ENCODE results near the gene SNX10.

The SNX10 gene

DNA sequence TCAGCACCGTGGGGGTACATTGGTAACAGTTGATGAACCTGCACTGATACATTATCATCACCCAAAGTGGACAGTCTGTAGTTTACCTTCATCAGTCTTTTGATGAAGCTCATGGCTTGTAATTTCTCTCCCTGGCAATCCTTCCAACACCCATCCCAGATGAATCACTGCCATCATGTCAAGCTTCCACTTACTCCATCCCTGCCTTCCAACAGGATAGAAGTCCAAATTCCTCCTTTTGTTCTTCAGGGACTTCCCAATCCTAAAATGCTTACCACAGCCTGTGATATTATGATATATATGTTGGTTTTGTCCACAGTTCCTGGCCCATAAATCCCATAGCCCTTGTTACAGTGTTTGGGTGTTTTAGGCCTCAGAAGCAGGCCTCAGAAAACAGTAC, 16.1 kb downstream of the SNX10 start:
- Histone ChIP-seq H3K9me2 (replicated peaks; ENCODE audit: control insufficient read depth, low read length) (no peaks in the 10 kb centered on the region), H3K9me3 (ENCODE audit: control insufficient read depth, insufficient read depth, low read length) (no peaks in the 10 kb centered on the region), H3K4me2 (ENCODE audit: low read length) (no peak overlapping the region), H4K20me1 (ENCODE audit: control insufficient read depth, insufficient read depth, low read depth, low read length) (no peaks in the 10 kb centered on the region), H3K36me3 (ENCODE audit: control insufficient read depth, low read length) (peaks cover 30% of the 10 kb centered on the region), H3K79me2 (ENCODE audit: control insufficient read depth, low read length) (peaks cover 24% of the 10 kb centered on the region; the same call in 1 of the 2 replicates), H3K27me3 (ENCODE audit: control insufficient read depth, low read length) (no peaks in the 10 kb centered on the region), H3K27ac (ENCODE audit: low read depth, low read length) (no peak overlapping the region), H3K4me3 (ENCODE audit: low read length) (no peak overlapping the region), H3K4me1 (ENCODE audit: control insufficient read depth, low read length) (peaks cover 8% of the 10 kb centered on the region), H3F3A (ENCODE audit: control insufficient read depth, insufficient read depth) (no peaks in the 10 kb centered on the region)
- TF ChIP-seq EZH2phosphoT487 (IDR thresholded peaks at IDR 0.05; ENCODE audit: borderline replicate concordance, low read length) = no peak
- TF ChIP-seq, protein P1, sequence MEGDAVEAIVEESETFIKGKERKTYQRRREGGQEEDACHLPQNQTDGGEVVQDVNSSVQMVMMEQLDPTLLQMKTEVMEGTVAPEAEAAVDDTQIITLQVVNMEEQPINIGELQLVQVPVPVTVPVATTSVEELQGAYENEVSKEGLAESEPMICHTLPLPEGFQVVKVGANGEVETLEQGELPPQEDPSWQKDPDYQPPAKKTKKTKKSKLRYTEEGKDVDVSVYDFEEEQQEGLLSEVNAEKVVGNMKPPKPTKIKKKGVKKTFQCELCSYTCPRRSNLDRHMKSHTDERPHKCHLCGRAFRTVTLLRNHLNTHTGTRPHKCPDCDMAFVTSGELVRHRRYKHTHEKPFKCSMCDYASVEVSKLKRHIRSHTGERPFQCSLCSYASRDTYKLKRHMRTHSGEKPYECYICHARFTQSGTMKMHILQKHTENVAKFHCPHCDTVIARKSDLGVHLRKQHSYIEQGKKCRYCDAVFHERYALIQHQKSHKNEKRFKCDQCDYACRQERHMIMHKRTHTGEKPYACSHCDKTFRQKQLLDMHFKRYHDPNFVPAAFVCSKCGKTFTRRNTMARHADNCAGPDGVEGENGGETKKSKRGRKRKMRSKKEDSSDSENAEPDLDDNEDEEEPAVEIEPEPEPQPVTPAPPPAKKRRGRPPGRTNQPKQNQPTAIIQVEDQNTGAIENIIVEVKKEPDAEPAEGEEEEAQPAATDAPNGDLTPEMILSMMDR (IDR thresholded peaks at IDR 0.05; ENCODE audit: low read depth, low read length, poor library complexity, severe bottlenecking) = no peak

DNA sequence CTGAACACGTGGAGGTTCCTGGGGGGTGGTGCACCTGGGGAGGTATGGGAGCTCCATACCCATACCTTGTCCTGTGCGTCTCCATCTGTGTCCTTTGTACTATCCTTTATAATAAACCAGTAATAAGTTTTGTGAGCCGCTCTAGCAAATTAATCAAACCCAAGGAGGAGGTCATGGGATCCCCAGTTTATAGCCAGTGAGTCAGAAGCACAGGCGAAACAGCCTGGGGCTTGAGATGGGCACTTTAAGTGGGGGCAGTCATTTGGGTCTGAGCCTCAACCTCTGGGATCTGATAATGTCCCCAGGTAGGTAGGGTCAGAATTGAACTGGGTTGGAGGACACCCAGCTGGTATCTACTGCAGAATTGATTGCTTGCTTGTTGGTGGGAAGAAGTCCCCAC, 16.9 kb downstream of the SNX10 start:
- TF ChIP-seq EZH2phosphoT487 (IDR thresholded peaks at IDR 0.05; ENCODE audit: borderline replicate concordance, low read length) = no peak
- TF ChIP-seq, protein P1 (IDR thresholded peaks at IDR 0.05; ENCODE audit: low read depth, low read length, poor library complexity, severe bottlenecking) = no peak
- Histone ChIP-seq H3K4me2 (ENCODE audit: low read length) (no peak overlapping the region), H3K27ac (ENCODE audit: low read depth, low read length) (no peak overlapping the region), H3K36me3 (ENCODE audit: control insufficient read depth, low read length) (peaks cover 30% of the 10 kb centered on the region), H3K9me2 (replicated peaks; ENCODE audit: control insufficient read depth, low read length) (no peaks in the 10 kb centered on the region), H3K79me2 (ENCODE audit: control insufficient read depth, low read length) (peaks cover 31% of the 10 kb centered on the region), H3K9me3 (ENCODE audit: control insufficient read depth, insufficient read depth, low read length) (no peaks in the 10 kb centered on the region), H3K4me1 (ENCODE audit: control insufficient read depth, low read length) (peaks cover 16% of the 10 kb centered on the region), H3K4me3 (ENCODE audit: low read length) (no peak overlapping the region), H3K27me3 (ENCODE audit: control insufficient read depth, low read length) (no peaks in the 10 kb centered on the region), H4K20me1 (ENCODE audit: control insufficient read depth, insufficient read depth, low read depth, low read length) (no peaks in the 10 kb centered on the region), H3F3A (ENCODE audit: control insufficient read depth, insufficient read depth) (peaks cover under 1% of the 10 kb centered on the region; the same call in 1 of the 2 replicates)

DNA sequence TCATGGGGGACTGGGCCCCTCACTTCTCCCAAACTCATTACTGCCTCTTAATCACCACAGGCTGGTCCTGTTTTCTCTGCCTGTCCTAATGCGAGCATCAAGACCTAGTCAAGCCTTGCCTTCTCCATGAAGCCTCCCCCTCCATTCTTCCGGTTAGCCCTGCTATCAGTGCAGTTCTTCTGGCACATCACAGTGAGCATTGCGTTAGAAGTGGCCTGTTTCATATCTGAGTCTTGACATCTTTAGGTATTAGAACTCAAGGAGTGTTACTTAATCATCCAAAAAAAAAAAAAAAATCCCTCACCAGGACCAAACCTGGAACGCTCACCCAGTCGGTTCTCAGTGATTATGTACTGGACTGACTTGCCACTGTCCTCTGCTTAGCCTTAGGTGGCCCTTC, 17.4 kb downstream of the SNX10 start:
- Histone ChIP-seq H3K4me1 (ENCODE audit: control insufficient read depth, low read length) (peaks cover 21% of the 10 kb centered on the region), H3K27ac (ENCODE audit: low read depth, low read length) (no peak overlapping the region), H3K4me2 (ENCODE audit: low read length) (no peak overlapping the region), H3K36me3 (ENCODE audit: control insufficient read depth, low read length) (peaks cover 30% of the 10 kb centered on the region), H3K9me2 (replicated peaks; ENCODE audit: control insufficient read depth, low read length) (no peaks in the 10 kb centered on the region), H3K79me2 (ENCODE audit: control insufficient read depth, low read length) (peaks cover 33% of the 10 kb centered on the region), H3K27me3 (ENCODE audit: control insufficient read depth, low read length) (no peaks in the 10 kb centered on the region), H3K9me3 (ENCODE audit: control insufficient read depth, insufficient read depth, low read length) (no peaks in the 10 kb centered on the region), H4K20me1 (ENCODE audit: control insufficient read depth, insufficient read depth, low read depth, low read length) (no peaks in the 10 kb centered on the region), H3K4me3 (ENCODE audit: low read length) (no peak overlapping the region), H3F3A (ENCODE audit: control insufficient read depth, insufficient read depth) (peaks cover 5% of the 10 kb centered on the region)
- TF ChIP-seq, protein P1 (IDR thresholded peaks at IDR 0.05; ENCODE audit: low read depth, low read length, poor library complexity, severe bottlenecking) = no peak
- TF ChIP-seq EZH2phosphoT487 (IDR thresholded peaks at IDR 0.05; ENCODE audit: borderline replicate concordance, low read length) = no peak

Data from DOHH2 (cell line).